Occipital lobe (tissue), 2 donors: ENCODE data around the gene DHX57. TPM values are rescaled to one million over a fixed set of nuclear protein-coding genes. Genes with fewer than 3 reads are reported as not detected.
A peak's percentile ranks its signal among the peaks of the same experiment; 100 is the strongest.

Source experiments
- DNase-seq: peaks from one replicate; lab custom pipeline; 2025; lab: John Stamatoyannopoulos, UW
- total RNA-seq: library from RNA; depleted of rRNA; stranded (reverse); fragments of >200 nt; gene quantifications from one replicate; pipeline ENCODE4 v1.2.3, GENCODE V29; 2014

The DHX57 gene, protein sequence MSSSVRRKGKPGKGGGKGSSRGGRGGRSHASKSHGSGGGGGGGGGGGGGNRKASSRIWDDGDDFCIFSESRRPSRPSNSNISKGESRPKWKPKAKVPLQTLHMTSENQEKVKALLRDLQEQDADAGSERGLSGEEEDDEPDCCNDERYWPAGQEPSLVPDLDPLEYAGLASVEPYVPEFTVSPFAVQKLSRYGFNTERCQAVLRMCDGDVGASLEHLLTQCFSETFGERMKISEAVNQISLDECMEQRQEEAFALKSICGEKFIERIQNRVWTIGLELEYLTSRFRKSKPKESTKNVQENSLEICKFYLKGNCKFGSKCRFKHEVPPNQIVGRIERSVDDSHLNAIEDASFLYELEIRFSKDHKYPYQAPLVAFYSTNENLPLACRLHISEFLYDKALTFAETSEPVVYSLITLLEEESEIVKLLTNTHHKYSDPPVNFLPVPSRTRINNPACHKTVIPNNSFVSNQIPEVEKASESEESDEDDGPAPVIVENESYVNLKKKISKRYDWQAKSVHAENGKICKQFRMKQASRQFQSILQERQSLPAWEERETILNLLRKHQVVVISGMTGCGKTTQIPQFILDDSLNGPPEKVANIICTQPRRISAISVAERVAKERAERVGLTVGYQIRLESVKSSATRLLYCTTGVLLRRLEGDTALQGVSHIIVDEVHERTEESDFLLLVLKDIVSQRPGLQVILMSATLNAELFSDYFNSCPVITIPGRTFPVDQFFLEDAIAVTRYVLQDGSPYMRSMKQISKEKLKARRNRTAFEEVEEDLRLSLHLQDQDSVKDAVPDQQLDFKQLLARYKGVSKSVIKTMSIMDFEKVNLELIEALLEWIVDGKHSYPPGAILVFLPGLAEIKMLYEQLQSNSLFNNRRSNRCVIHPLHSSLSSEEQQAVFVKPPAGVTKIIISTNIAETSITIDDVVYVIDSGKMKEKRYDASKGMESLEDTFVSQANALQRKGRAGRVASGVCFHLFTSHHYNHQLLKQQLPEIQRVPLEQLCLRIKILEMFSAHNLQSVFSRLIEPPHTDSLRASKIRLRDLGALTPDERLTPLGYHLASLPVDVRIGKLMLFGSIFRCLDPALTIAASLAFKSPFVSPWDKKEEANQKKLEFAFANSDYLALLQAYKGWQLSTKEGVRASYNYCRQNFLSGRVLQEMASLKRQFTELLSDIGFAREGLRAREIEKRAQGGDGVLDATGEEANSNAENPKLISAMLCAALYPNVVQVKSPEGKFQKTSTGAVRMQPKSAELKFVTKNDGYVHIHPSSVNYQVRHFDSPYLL (N-terminal part only)
- 46.5 TPM for total RNA-seq

DNA sequence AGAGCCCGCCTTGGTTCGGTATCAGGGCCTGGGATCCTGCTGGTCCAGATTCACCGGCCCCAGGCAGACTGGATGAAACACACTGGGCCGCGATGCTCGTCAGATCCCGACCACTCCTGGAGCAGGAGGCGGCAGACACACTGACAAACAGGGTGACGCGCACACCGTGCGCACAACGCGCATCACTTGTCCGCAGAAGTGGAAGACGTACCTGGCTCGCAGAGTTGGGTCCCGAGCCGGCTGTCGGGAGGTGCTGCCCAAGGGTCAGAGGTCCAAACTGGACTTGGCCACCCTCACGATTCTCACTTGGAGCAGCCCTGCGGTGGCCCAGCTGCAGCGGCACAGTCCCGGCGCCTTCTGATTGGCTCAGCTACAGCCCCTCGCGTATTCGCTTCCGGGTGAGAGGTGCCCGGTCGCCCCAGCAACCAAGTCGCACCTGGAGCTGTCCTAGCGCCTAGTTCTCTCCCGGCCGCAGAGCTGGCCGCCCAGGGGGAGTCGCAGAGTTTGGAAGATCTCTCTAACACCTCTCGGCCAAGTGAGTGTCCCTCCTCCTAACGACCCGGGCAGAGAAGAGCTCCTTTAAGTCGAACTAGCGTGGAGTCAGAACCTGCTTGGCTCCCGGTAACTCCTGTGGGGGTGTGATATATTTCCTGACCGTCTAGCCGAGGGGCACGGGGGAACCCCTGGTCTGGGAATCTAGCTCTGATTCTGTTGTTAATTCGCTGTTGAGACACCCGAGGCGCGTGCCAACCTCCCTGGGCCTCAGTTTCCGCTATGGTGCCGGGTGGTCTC, at the start of gene DHX57, which contains the start of gene MORN2:
TSS of gene DHX57 (minus strand) at position 359 of the 792 bp plus-strand sequence. CDS start 7,529 bp downstream, outside the sequence.
TSS of gene MORN2 (plus strand) at position 401 of the 792 bp plus-strand sequence.
- peak; percentile 81 for DNase-seq

DNA sequence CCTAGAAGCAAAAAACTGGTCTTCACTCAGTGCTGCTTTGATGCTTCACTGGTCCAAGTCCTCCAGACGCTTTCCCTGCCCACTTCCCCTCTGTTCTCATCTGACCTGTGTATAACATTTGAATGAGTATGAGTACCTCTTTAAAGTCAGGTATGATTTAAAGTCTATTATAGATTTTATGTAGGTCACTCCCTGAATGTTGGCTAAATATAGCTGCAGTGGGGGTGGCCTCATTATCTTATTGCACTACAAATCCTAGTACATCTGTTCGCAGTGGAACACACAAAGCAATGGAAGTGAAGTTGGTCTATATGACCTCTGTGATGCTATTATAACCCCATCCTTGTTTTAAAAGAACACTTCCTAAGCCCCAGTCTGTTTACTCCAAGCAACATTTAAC, 47.2 kb upstream of the DHX57 start:
- DNase-seq, result no peak

DNA sequence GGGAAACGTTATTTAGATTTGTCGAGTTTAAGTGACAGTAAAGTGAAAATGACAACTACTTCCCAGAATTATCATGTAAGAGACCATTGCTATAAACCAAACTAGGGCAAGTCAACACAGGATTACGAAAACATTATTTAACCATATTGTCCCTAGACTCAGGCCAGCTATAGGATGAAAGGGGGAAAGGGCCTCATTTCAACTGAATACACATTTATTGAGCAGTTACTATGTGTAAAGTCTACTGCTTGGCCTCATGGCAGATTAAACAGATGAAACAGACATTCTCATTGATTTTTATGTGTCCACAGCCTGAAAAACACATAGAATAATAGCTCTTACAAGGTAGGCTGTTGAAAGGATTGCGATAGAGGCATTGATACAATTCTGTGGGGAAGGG, 46.7 kb upstream of the DHX57 start:
- no peak for DNase-seq

DNA sequence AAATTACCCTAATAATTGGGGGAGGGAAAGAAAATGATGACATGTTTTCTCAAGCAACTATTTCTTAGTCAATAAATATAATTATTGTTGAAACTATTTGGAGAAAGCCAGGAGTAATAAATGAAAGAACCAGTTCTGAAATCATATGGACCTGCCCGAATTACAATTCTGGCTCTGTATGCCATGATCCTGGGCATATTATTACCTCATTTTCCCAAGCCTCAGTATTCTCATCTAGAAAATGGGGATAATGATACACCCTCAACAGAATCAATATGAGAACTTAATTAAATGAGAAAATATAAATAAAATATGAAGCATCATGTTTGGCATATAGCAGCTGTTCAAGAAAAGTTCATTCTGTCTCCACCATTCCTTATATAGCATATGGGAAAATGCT, 36.9 kb upstream of the DHX57 start:
- no peak for DNase-seq

DNA sequence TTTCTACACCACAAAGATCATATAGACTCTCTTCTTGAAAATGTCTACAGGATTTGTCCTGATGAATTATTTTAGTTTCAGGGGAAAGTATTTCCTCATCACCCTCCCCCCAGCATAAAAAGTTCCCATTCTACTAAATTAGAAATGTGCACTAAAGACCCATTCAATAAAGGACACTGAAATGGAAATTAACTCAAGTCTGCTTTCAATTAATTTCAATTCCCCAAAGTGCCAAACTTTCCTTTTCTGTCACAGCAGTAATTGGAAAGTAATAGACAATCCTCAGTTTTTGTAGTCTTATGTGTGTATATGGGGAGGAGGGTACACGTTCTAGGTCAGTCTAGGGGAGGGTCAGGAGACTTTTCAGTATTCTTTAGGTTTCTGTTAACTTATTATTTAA, 35.5 kb upstream of the DHX57 start:
- no peak for DNase-seq

DNA sequence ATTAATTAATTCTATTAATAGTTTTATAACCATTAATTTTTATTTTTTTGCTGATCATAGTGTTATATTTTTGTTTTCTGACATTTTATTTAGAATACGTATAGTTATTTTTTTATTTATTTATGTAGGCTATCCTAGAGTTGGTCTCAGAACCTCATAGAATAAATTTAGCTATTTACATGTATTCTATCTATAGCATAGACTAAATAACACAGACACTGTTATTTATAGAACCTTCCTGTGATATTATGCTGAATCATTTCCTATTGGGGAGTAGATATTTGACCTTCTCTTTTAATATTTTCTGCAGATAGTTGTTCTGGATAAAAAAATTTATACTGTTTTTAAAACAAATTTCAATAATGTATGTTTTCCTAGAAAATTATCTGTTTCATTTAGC, 34.1 kb upstream of the DHX57 start:
- DNase-seq, result no peak

DNA sequence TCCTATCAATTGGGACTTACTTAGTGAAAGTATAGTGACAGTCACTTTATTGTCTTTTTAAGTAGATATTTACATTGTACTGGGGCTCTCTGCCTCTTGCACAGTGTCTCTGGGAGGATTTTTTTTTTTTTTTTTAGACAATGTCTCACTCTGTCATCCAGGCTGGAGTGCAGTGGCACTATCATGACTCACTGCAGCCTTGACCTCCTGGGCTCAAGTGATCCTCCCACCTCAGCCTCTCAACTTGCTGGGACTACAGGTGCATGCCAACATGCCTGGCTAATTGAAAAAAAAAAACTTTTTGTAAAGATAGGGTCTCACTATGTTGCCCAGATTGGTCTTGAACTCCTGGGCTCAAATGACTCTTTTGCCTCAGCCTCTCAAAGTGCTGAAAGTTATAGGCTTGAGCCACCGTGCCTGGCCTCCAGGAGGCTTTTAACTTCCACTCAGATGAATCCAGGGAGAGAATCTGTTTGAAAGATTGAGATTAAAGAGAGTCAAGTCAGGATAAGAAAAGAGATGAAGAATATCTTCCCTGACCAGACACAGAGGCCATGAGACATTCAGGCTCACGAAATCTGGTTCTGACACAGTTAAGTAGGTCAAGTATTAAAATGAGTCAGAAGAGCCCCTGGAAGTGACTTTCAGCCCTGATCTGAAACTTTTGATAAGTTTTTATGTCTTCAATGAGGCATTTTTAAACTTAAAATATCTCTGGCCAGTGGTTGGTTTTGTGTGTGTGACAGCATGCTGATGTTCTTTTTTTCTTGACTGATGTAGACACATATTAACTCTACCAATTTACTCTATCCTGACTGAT, 32.2 kb upstream of the DHX57 start:
- no peak for DNase-seq

DNA sequence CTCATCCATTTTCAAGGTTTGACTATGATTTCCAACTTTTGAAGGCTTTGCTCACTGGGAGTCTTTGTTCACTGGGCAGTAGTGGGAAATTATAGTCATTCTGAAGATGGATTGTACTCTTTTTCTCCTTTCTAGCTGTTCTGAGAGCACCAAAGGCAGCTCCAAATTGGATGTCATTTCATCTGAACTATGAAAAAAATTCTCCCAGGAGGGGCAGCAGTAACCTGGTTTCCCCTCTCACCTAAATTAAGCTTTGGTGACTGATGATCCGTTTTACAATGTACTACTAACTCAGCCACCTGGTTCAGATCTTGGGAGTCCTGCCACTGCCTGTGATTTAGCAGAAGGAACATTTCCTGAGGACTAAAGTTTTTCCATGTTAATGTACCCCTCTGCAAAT, 31.5 kb upstream of the DHX57 start:
- DNase-seq, result no peak

DNA sequence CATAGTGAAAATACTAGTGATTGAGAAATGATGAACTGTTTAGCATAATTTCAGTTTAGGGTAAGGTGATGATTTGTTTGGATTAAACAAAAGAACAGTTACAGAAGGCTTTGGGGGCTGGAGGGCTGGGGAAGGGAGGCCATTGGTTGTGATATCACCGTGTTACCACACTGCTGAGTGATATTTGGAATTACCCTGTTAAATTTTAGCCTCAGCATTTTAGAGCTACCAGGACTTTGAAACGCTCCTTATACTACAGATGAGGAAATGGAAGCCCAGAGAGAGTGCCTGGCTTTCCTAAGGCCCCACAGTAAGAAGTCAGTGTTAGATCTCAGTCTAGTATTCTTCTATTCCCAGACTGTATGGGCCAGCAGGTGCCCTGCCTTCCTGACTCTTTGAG, 29.5 kb upstream of the DHX57 start:
- no peak for DNase-seq

DNA sequence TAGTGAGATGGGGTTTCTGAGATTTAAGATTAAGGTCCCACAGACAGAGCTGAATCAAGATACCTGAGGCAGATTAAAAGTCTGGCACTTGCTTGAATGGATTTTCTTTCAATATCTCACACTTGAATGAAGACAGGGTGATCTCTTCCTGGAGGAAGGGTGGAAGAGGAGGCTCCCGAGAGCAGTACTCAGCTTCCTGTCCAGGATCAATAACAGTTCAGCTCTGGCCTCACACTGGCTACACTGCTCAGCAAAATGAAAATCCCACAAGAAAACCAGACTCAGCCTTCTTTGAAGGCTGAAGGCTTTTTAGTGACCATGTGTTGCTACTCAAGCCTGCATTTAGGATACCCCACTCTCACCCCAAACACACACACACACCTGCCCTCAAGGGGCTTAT, 25.0 kb upstream of the DHX57 start:
- no peak for DNase-seq

DNA sequence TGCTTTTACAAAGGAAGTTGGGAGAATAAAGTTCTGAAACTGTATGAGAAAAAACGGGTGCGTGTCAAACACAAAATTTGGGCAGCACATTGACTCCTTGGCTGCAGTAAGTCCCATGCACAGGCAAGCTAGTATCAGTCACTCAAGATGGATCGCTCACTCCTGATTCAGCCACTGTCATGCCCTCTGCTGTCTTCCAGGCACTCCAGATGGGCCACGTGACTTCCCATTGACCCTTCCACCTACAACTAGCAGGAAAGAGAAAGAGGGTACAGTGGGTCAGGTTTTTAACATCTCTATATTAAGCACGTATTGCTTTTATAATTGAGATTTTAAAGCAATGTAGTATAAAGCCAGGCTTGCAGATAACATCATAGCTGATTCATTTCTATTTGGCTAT, 22.5 kb upstream of the DHX57 start:
- DNase-seq, result no peak

DNA sequence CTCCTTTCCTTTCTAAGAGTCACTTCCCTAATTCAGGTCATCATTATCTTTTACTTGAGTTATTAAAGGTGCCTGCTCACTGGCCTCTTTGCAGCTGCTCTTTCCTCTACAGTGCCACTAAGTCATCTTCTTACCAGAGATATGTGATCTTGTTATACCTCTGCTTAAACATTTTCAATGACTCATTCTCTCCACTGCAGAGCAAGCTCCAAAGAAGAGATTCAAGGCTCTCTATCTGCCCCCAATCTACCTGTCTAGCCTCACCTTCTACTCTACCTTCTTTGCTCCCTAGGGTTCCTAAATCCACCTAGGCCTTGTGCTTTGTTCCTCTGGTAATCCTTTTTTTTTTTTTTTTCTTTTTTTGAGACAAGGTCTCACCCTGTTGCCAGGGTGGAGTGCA, 17.1 kb upstream of the DHX57 start:
- no peak for DNase-seq

DNA sequence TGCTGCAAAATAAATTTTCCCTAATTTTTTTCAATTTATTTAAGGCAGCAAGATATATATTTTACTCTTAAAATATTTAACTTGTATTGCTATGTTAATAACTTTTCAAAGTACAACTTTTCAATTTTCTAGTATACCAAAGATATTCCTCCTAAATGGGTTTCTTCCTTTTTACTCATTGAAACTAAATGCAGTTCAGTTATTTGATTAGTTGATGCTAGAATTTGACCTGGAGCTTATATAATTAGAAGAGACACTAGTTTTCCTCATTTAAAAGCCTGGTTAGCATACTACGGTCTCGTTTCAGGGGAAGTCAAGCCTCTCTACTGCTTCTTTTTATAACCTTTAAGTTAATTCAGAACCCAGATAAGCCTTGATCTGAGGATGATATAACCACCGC, 13.8 kb upstream of the DHX57 start, which contains the start of gene ARHGEF33:
TSS of gene ARHGEF33 (plus strand) at position 301 of the 400 bp plus-strand sequence. CDS start 29,573 bp downstream, outside the sequence.
- no peak for DNase-seq

DNA sequence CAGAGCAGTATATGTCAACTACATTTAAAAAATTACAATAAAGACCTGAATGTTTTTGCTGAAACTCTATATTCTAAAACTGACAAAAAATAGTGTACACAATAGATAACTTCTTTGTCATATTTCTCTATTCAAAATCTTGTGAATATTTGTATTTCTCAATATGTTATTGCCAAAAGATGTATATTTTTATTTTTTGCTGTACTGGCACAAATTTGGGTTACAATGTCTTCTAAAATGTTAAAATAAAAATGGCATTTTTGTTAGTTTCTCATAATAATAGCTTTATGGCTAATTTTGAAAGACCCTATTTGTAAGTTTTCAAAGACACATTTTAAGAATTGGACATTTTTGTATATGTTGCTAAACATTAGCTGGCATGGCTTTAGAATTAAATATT, 13.3 kb upstream of the DHX57 start:
- no peak for DNase-seq

DNA sequence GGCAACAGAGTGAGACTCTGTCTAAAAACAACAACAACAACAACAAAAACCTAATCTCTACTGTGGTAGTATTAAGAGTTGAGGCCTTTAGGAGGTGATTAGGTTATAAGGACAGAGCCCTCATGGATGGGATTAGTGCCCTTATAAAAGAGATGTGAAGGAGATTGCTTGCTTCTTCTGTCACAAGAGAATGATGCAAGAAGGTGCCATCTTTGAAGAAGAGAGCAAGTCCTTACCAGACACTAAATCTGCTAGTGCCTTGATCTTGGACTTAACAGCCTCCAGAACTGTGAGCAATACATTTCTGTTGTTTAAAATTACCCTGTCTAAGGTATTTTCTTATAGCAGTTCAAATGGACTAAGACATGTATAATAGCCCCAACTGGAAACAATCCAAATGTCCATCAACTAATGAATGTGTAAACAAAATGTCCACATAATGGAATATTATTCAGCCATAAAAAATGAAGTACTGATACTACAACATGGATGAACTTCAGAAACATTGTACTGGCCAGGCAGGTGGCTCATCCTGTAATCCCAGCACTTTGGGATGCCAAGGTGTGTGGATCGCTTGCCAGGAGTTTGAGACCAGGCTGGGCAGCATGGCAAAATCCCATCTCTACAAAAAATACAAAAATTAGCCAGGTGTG, 12.3 kb upstream of the DHX57 start:
- DNase-seq, result no peak

DNA sequence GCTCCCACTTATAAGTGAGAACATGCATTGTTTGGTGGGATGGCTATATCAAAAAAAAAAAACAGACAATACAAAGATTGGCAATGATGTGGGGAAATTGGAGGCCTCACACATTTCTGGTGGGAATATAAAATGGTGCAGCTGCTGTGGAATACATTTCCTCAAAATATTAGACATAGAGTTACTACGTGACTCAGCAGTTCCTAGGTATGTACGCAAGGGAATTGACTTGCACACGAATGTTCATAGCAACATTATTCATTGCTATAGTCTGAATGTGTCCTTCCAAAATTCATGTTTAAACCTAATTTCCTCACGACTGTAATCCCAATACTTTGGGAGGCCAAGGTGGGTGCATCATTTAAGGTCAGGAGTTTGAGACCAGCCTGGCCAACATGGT, 11.6 kb upstream of the DHX57 start:
- no peak for DNase-seq

DNA sequence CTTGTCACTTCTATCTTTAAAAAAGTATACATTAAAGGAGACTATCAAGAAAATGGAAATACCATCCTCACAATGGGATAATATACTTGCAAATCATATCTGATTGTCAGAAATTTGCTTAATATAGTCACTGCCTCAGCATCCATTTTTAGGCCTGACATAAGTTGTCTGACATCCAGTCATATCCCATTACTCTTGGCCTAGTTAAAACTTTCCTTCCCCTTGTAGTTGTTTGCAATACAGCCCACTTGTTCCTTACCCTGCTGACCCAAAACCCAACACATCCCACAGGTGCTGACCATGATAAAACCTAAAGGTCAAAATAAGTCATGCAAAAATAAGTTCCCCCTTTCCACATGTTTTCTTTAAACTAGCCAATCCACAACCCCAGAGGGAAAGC, 10.3 kb upstream of the DHX57 start:
- DNase-seq, result no peak

DNA sequence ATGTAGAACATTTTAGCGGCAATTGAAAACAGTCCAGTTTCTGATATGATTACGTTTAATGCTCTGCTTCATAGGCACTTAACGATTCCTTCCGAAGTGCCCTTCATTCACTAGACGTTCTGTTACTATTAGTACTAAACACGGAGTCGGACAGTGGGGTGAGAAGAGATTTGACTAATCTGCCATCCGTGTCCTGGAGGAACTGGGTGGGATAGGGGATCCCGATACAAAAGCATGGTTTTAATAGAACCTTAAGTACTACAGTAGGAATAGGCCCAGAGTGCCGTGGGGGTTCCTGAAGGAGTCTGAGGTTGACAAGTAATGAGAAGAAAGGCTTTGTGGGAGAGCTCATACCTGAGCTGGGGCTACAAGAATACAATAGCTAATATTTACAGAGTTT, 673 bp upstream of the DHX57 start:
- DNase-seq, result no peak

DNA sequence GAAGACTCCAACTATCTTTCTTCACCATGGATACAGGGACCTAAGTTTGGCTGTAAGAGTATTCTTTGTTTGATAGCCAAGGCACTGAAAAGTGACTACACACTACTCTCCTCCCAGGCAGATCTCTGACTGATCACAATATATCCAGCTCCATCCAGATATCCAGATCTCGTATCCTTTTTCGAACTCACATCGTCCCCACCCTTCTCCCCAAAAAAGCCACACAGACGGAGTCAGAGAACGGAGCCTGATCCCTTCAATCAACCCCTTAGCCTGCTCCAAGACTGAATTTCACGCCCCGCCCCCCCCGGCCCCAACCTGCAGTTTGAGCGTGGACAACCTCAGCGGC, 533 bp downstream of the DHX57 start:
- peak; percentile 55 for DNase-seq
